SU-DHL-6 (cell line): ENCODE data around the gene GGT5.

Experiments used
- H2AFZ ChIP-seq: fragments of 200-600 bp; sonication (generic); 2 replicates; pipeline ENCODE4 v1.6.1; 2014; ENCODE audit warnings: low read depth, mild to moderate bottlenecking, moderate library complexity, mixed read lengths, antibody characterized with exemption, low read length; ENCODE audit not compliant: severe bottlenecking
- H3F3A ChIP-seq: fragments of 200-600 bp; shearing (Covaris generic); 2 replicates; pipeline ENCODE4 v1.6.0; 2016; ENCODE audit warnings: antibody characterized with exemption, mild to moderate bottlenecking; ENCODE audit not compliant: insufficient read depth
- H3K27ac ChIP-seq: fragments of 200-600 bp; sonication (generic); 2 replicates; pipeline ENCODE4 v1.5.1; 2016; ENCODE audit warnings: low read depth, mild to moderate bottlenecking, low read length, moderate library complexity, mixed read lengths
- H3K27me3 ChIP-seq: fragments of 200-600 bp; sonication (generic), shearing (Covaris generic); 2 replicates; pipeline ENCODE4 v1.6.0; 2014; ENCODE audit warnings: mild to moderate bottlenecking, low read length
- H3K36me3 ChIP-seq: fragments of 200-600 bp; sonication (generic); 2 replicates; pipeline ENCODE4 v1.6.1; 2014; ENCODE audit warnings: mild to moderate bottlenecking, low read length, mixed read lengths
- H3K4me2 ChIP-seq: fragments of 300-600, 200-600 bp; shearing (Covaris generic), sonication (generic); 2 replicates; pipeline ENCODE4 v1.6.0; 2014; ENCODE audit warnings: low read length, low read depth, mild to moderate bottlenecking; ENCODE audit not compliant: poor library complexity, severe bottlenecking
- H3K4me3 ChIP-seq: fragments of 200-600 bp; sonication (generic); 2 replicates; pipeline ENCODE4 v1.5.1; 2014; ENCODE audit warnings: antibody characterized with exemption, low read length, mild to moderate bottlenecking, mixed read lengths; ENCODE audit not compliant: insufficient read depth, poor library complexity, severe bottlenecking
- H3K79me2 ChIP-seq: fragments of 200-600 bp; sonication (generic); 2 replicates; pipeline ENCODE4 v1.6.1; 2014; ENCODE audit warnings: mild to moderate bottlenecking, low read length, moderate library complexity; ENCODE audit not compliant: insufficient read depth
- H3K9ac ChIP-seq: fragments of 200-600 bp; sonication (generic); 2 replicates; pipeline ENCODE4 v1.7.0; 2014; ENCODE audit warnings: mild to moderate bottlenecking, low read length
- H3K9me2 ChIP-seq: fragments of 200-600 bp; sonication (generic); replicated peaks from 2 replicates; pipeline ENCODE4 v1.6.1; 2014; ENCODE audit warnings: low read length; ENCODE audit not compliant: insufficient read depth
- H3K9me3 ChIP-seq: fragments of 200-600 bp; sonication (generic); 2 replicates; pipeline ENCODE4 v1.6.1; 2014; ENCODE audit warnings: low read length, mixed read lengths; ENCODE audit not compliant: insufficient read depth
- H4K20me1 ChIP-seq: fragments of 200-600 bp; sonication (generic); 2 replicates; pipeline ENCODE4 v1.6.1; 2014; ENCODE audit warnings: low read depth, mild to moderate bottlenecking, antibody characterized with exemption, low read length, moderate library complexity, mixed read lengths
- EZH2phosphoT487 ChIP-seq: fragments of 200-600 bp; sonication (generic), shearing (Covaris generic); conservative IDR thresholded peaks from 2 replicates; pipeline ENCODE4 v1.6.1; 2018; ENCODE audit warnings: mild to moderate bottlenecking, antibody characterized with exemption, low read length, moderate library complexity, mixed read lengths
- TF ChIP-seq, protein P1 (sequence below): fragments of 200-600 bp; sonication (generic); IDR thresholded peaks from one replicate; pipeline ENCODE4 v1.5.1; 2017; ENCODE audit warnings: antibody characterized with exemption, mild to moderate bottlenecking, low read length, moderate library complexity; ENCODE audit not compliant: insufficient read depth, poor library complexity, severe bottlenecking

The GGT5 gene

DNA sequence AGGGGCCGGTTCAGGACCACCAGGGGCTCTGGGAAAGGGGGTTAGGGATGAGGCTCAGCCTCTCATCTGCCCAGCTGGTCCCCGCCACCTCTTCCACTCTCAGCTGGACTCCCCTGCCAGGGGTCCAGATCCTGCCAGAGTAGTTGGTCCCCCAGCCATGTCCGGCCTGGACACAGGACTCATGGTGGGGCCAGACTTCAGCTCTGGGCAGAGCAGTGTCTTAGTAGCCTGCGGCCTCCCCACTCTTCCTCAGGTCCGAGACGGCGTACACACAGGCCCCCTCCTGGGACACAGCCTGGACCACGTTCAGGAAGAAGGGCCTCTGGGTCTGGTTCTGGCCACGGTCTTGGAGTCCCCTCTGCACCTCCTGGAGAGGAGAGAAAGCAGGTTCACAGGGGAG is 25.1 kb downstream of the GGT5 start:
- Histone ChIP-seq H4K20me1 (no peaks in the 10 kb centered on the region), H3K36me3 (no peaks in the 10 kb centered on the region), H3K9ac (no peak overlapping the region), H3K79me2 (no peaks in the 10 kb centered on the region), H3K9me2 (no peaks in the 10 kb centered on the region), H3K27ac (no peak overlapping the region), H3K27me3 (no peaks in the 10 kb centered on the region), H3K4me2 (no peak overlapping the region), H3F3A (no peaks in the 10 kb centered on the region), H3K9me3 (no peaks in the 10 kb centered on the region), H3K4me3 (no peak overlapping the region), H2AFZ (no peak overlapping the region)
- TF ChIP-seq EZH2phosphoT487 = no peak
- TF ChIP-seq, protein P1, sequence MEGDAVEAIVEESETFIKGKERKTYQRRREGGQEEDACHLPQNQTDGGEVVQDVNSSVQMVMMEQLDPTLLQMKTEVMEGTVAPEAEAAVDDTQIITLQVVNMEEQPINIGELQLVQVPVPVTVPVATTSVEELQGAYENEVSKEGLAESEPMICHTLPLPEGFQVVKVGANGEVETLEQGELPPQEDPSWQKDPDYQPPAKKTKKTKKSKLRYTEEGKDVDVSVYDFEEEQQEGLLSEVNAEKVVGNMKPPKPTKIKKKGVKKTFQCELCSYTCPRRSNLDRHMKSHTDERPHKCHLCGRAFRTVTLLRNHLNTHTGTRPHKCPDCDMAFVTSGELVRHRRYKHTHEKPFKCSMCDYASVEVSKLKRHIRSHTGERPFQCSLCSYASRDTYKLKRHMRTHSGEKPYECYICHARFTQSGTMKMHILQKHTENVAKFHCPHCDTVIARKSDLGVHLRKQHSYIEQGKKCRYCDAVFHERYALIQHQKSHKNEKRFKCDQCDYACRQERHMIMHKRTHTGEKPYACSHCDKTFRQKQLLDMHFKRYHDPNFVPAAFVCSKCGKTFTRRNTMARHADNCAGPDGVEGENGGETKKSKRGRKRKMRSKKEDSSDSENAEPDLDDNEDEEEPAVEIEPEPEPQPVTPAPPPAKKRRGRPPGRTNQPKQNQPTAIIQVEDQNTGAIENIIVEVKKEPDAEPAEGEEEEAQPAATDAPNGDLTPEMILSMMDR = no peak

DNA sequence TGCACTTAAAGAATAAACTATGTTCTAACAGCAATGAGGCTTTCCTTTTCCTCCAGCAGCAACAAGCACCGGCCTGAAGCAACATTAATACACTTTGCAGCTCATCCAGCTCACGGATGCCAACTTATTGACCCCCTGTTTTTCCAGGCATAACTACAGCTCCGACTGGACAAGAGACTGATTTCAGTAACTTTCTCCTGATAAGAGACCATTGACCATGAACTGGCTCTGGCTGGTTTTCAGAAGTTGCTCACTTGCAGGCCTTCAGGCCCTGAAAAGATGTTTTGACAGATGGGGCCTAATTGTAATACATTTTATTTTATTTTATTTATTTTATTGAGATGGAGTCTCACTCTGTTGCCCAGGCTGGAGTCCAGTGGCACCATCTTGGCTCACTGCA is 27.5 kb downstream of the GGT5 start:
- H2AFZ ChIP-seq = no peak overlapping the region
- no peaks in the 10 kb centered on the region for H3K36me3 ChIP-seq
- H3F3A ChIP-seq = no peaks in the 10 kb centered on the region
- no peak overlapping the region for H3K4me2 ChIP-seq
- no peaks in the 10 kb centered on the region for H4K20me1 ChIP-seq
- no peaks in the 10 kb centered on the region for H3K27me3 ChIP-seq
- H3K79me2 ChIP-seq = no peaks in the 10 kb centered on the region
- H3K4me3 ChIP-seq = no peak overlapping the region
- no peaks in the 10 kb centered on the region for H3K9me3 ChIP-seq
- TF ChIP-seq, protein P1 = no peak
- TF ChIP-seq EZH2phosphoT487 = no peak
- no peak overlapping the region for H3K27ac ChIP-seq
- H3K9ac ChIP-seq = no peak overlapping the region
- no peaks in the 10 kb centered on the region for H3K9me2 ChIP-seq

DNA sequence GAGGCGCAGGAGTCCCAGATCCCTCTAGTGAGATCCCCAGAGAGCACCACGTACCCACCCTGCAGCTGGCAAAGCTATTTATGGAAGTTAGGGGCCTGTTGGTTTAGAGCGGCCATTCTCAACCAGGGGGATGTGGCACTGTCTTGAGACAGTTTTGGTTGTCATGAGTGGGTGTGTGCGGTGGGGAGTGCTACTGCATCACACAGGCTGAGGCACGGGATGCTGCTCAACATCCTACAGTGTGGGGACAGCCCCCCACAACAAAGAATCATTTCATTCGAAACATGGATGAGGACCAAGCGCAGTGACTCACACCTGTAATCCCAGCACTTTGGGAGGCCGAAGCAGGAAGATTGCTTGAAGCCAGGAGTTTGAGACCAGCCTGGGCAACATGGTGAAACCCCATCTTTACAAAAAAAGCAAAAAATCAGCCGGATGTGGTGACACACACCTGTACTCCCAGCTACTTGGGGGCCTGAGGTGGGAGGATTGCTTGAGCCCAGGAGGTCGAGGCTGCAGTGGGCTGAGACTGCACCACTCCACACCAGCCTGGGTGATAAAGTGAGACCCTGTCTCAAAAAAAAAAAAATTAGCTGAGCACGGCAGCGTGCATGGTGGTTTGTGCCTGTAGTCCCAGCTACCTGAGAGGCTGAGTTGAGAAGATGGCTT is 28.2 kb downstream of the GGT5 start:
- H3K9ac ChIP-seq = no peak overlapping the region
- H2AFZ ChIP-seq = no peak overlapping the region
- no peaks in the 10 kb centered on the region for H4K20me1 ChIP-seq
- no peak overlapping the region for H3K4me2 ChIP-seq
- no peaks in the 10 kb centered on the region for H3K27me3 ChIP-seq
- H3K4me3 ChIP-seq = no peak overlapping the region
- H3F3A ChIP-seq = no peaks in the 10 kb centered on the region
- H3K79me2 ChIP-seq = no peaks in the 10 kb centered on the region
- no peak for TF ChIP-seq EZH2phosphoT487
- TF ChIP-seq, protein P1 = no peak
- H3K36me3 ChIP-seq = no peaks in the 10 kb centered on the region
- H3K9me3 ChIP-seq = no peaks in the 10 kb centered on the region
- H3K27ac ChIP-seq = no peak overlapping the region
- H3K9me2 ChIP-seq = no peaks in the 10 kb centered on the region
